ENCODE results near the gene KRTCAP3. TPM values are rescaled to one million over a fixed set of nuclear protein-coding genes. Genes with fewer than 3 reads are reported as not detected.
"Not testable (repeated sequence)": the region's sequence is repeated elsewhere in the genome, so short reads cannot be mapped to it uniquely, and the experiment has no call there.

Gene KRTCAP3, protein sequence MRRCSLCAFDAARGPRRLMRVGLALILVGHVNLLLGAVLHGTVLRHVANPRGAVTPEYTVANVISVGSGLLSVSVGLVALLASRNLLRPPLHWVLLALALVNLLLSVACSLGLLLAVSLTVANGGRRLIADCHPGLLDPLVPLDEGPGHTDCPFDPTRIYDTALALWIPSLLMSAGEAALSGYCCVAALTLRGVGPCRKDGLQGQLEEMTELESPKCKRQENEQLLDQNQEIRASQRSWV
- 0.60 TPM for total RNA-seq
- long read RNA-seq, partial matches to known transcripts = 0 of 1 reads
- long read RNA-seq, other reads (novel, unspliced or antisense) = 1 of 1 reads

DNA sequence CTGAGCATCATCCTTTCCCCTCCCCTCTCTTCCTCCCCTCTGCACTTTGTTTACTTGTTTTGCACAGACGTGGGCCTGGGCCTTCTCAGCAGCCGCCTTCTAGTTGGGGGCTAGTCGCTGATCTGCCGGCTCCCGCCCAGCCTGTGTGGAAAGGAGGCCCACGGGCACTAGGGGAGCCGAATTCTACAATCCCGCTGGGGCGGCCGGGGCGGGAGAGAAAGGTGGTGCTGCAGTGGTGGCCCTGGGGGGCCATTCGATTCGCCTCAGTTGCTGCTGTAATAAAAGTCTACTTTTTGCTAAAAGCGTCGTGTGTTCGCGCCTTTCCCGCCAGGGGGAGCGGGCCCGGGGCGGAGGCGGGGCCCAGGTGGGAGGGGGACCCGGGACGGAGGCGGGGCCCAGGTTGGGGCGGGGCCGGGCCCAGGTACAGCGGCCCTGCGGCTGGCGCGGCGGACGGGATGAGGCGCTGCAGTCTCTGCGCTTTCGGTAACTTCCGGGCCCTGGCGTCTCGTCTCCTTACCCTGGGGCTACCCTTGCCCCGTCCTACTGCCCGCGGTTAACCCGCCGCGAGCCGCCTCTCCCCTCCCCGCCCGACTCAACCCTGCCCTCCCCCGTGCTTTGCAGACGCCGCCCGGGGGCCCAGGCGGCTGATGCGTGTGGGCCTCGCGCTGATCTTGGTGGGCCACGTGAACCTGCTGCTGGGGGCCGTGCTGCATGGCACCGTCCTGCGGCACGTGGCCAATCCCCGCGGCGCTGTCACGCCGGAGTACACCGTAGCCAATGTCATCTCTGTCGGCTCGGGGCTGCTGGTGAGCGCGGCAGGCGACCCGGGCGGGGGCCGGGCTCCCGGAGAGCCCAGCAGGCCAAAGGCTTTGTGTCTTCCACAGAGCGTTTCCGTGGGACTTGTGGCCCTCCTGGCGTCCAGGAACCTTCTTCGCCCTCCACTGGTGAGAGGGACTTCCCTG, at the start of gene KRTCAP3:
Gene KRTCAP3, plus strand, starts transcription at position 424 of the 962 bp plus-strand sequence. Its CDS starts 32 bp downstream, at position 456.
- DNase-seq (ENCODE audit: missing footprints) (no peak), ATAC-seq (peak; percentile 53)
- intact Hi-C loops (cut with DNase I) = no loop called here

DNA sequence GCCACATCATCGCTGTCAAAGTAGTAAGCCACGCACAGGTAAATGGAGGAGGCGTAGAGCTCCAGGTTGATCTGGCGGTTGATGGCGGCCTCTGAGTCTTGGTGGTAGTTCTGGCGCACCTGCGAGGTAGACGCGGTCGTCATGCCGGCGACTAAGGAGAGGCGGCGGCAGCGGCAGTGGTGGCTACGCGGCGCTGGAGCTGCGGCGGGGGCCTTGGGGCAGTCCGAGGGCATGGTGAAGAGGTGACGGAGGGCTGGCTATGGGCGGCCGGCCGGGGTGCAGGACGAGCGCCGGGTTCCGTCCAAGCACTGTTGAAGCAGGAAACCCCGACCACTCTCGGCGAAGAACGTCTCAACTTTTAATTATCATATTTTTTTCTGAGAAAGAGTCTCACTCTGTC, 49.0 kb upstream of the KRTCAP3 start:
- ATAC-seq (no peak), DNase-seq (ENCODE audit: missing footprints) (no peak)
- intact Hi-C loops (cut with DNase I) = no loop called here

DNA sequence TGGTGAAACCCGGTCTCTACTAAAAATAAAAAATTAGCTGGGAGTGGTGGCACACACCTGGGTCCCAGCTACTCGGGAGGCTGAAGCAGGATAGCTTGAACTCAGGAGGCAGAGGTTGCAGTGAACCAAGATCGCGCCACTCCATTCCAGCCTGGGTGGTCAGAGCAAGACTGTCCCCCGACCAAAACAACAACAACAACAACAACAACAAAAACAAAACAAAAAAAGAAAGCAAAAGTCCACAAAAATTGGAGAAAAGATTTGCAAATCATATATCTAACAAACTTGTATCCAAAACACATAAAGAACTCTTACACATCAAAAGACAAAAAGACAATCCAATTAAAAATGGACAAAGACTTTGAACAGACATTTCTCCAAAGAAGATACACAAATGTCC, 43.2 kb upstream of the KRTCAP3 start:
- DNase-seq (ENCODE audit: missing footprints) (no peak), ATAC-seq (no peak)
- intact Hi-C loops (cut with DNase I) = no loop called here

DNA sequence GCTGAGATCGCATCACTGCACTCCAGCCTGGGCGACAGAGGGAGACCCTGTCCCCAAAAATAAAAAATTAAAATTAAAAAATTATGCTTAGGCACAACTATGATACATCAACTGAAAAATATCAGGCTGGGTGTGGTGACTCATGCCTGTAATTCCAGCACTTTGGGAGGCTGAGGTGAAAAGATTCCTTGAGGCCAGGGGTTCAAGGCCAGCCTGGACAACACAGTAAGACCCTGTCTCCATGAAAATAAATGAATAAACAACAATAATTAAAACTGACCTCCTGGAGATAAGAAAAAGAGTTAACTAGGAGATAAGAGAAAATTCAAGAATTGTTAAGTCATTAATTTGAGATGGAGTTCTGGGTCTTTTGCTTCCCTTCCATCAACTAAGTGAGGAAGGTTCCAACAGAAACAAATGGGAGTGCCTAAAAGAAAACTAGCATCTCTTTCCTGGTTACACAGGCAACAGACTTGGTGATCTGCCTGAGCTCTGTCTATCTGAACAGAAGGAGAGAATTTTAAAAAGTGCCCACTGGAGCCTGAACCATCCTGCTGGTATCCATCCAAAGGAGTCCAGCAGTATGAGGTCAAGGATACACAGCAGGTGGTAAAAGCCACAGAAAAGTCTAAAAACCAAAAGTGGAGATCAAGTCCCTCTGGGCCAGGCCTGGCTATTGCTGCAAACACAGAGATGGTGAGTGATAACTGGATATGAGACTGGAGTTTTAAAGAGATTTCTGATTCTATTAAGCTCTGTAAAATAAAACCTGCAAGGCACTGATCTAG, 41.6 kb upstream of the KRTCAP3 start:
- ATAC-seq = no peak
- no peak for DNase-seq (ENCODE audit: missing footprints)
- intact Hi-C loops (cut with DNase I) = no loop called here

DNA sequence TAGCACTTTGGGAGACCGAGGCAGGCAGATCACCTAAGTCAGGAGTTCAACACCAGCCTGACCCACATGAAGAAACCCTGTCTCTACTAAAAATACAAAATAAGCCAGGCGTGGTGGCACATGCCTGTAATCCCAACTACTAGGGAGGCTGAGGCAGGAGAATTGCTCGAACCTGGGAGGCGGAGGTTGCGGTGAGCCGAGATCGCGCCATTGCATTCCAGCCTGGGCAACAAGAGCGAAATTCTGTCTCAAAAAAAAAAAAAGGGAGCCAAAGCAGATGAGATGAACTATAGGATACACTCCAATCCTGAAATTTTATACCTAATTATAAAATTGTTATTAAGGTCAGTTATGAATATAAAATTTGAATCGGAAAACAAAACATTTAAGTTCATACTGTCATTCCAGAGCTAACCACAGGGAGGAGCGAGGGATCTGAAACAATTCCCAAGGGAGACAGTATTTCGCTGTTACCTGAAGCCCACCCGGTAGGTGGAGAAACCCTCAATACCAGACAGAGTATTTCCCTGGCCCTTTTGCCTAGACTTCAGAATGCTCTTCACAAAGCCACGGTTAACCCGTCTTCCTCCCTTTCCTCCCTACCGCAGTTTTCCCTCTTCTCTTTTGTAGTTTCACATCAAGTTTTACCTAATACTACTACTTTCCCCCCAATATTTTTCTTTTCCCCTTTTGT, 34.2 kb upstream of the KRTCAP3 start:
- ATAC-seq = no peak
- intact Hi-C loops (cut with DNase I) = loop anchor here (2.0 to 5.0 kb wide), 5 partner anchors 21 to 79 kb away; partner anchors contain the start of genes EIF2B4, IFT172, NRBP1 and SNX17

DNA sequence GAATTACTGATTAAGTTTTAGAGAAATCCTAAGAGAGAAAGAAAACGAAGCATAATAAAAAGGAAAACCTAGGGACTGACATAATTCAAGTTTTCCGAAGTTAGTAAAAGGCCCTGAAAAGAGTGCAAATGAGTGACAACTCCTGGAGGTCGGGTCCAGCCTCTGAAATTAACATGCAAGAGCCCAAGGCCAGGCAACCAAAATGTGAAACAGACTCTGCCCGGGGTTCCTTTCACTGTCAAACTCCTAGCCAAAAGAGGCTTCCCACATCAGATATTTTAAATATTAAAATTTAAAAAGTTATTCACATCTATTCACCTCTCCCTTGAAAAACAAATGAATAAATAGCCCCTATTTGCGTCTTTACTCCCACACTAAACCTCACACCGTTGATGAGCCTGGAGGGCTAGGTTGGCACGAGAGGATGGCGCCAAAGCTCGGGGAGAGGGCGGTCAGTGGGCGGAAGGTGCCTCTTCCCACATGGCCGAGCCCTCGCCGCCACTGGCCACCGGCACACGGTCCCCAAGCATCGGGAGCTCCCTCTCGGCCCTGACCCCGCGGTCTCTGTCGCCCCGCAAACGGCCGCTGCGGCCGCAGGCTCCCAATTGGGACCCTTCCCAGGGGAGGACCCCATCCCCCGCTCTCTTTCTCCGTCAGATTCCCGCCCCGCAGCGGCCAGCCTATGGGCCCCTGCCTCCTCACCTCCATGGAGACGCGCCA, 33.4 kb upstream of the KRTCAP3 start:
- DNase-seq (ENCODE audit: missing footprints) (no peak), ATAC-seq (no peak)
- intact Hi-C loops (cut with DNase I) = loop anchor here (2.0 to 5.0 kb wide), 5 partner anchors 20 to 79 kb away; partner anchors contain the start of genes EIF2B4, IFT172, NRBP1 and SNX17

More for the DNA sequence above, 34.2 kb upstream of the KRTCAP3 start:
- no peak for DNase-seq (ENCODE audit: missing footprints)

DNA sequence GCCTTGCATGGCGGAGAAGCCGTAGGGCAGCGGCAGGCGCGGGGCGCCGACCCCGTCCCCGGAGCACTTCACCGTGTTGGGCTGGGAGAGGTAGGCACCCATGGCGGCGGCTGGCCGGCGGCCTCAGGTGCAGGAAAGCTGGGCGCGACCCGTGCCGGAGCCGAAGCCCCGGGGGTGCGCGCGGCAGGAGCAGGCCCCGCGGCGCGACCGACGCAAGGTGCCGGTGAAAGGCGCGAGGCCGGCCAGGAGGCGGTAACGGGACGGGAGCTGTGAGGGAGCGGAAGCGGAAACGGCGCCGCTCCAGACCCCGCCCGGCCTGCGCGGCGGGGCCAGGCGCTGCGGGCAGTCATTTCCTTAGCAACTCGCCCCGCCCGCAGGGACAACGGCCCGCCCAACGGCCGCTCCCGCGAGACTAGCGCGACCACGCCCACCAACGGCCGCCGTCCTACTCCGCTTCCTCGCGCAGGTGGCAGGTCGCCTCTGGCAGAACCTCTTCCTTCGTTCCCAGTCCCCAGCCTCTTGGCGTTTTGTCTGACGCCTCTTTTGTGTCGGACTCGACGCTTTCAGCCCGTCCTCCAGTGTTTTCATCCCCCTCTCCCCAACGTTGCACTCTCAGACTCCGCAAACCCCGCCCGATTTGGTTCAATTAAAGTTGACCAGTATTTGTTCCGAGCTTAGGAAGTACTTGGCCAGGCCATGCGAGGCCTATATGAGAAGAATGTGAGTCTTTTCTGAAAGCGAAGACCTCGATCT, 32.7 kb upstream of the KRTCAP3 start, which contains the start of gene PPM1G:
Gene PPM1G, minus strand, starts transcription at position 271 of the 753 bp plus-strand sequence. Its CDS starts 169 bp downstream, at position 102.
- ATAC-seq (peak; percentile 100), DNase-seq (ENCODE audit: missing footprints) (peak; percentile 97)
- intact Hi-C loops (cut with DNase I) = loop anchor here (2.0 to 5.0 kb wide), 5 partner anchors 19 to 78 kb away; partner anchors contain the start of genes EIF2B4, IFT172, NRBP1 and SNX17

DNA sequence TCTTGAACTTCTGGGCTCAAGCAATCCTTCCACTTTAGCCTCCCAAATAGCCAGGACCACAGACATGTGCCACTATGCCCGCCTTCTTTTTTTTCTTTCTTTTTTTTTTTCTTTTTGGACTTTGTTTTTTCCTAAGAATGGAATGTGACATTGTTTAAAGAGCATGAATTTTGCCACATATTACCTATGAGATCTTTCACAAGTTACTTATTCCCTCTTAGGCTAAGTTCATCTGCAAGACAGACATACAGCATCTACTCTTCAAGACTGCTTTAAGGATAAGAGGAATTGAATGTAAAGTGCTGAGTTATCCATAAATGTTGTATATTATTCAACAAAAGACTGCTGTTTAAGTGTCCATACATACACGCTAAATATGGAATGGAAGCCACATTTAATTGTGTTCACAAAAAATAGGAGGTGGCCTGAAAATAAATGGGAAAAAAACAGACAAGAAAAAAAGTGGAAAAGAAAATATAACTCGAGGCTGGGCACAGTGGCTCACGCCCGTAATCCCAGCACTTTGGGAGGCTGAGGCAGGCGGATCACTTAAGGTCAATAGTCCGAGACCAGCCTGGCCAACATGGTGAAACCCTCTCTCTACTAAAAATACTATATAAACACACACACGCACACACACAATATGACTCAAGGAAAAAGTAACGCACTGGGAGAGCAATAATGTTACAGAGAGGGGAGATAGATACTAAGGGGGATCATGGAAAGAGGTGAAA, 29.6 kb upstream of the KRTCAP3 start:
- DNase-seq (ENCODE audit: missing footprints) = no peak
- intact Hi-C loops (cut with DNase I) = no loop called here
- ATAC-seq = no peak

DNA sequence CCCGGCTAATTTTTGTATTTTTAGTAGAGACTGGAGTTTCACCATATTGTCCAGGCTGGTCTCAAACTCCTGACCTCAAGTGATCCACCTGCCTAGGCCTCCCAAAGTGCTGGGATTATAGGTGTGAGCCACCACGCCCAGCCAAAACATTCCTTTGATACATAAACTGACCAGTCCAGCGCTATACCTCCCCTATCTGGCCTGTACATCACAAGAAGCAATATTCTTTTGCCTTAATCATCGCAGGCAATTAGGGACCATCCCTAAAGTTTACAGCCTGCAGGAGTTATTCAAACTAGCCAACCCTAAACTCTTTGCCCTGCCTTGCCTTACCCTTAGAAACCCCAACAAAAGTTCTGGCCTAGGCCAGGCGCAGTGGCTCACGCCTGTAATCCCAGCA, 26.0 kb upstream of the KRTCAP3 start:
- ATAC-seq (no peak), DNase-seq (ENCODE audit: missing footprints) (no peak)
- intact Hi-C loops (cut with DNase I) = no loop called here

DNA sequence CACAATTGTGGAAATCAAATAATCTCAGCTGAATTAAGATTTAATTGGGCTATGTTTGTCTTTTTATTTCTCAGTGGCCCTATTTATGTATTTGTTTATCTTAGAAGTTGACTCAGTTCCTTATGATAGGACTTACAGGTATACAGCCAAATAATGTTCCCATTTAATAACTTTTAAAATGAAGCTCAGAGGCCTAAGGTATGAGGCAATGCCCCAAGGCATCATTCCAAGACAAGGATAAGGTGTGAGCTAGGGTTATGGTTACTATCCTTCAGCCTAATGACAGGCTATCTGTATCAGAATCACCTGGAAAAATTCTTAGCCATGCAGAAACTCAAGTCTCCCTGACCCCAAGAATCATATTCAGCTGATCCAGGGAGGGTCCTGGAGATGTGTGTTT, 21.2 kb upstream of the KRTCAP3 start:
- ATAC-seq (no peak), DNase-seq (ENCODE audit: missing footprints) (no peak)
- intact Hi-C loops (cut with DNase I) = no loop called here

DNA sequence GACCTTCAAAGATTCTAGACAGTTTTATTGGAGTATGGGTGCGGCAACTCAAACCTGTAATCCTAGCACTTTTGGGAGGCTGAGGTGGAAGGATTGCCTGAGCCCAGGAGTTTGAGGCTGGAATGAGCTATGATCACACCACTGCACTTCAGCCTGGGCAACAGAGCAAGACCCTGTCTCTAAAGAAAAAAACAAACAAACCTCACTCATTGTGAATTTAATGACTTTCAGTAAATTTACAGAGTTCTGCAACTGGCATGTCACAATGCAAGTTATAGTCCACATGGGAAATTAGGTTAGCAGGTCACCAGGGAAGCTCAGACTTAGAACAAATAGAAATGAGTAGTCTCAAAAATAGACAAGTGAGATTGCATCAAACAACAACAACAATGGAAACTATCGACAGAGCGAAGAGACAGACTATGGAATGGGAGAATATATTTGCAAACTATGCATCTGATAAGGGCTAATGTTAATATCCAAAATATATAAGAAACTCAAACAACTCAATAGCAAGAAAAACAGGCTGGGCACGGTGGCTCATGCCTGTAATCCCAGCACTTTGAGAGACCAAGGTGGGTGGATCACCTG, 20.4 kb upstream of the KRTCAP3 start:
- intact Hi-C loops (cut with DNase I) = no loop called here
- DNase-seq (ENCODE audit: missing footprints) = no peak
- ATAC-seq = no peak

DNA sequence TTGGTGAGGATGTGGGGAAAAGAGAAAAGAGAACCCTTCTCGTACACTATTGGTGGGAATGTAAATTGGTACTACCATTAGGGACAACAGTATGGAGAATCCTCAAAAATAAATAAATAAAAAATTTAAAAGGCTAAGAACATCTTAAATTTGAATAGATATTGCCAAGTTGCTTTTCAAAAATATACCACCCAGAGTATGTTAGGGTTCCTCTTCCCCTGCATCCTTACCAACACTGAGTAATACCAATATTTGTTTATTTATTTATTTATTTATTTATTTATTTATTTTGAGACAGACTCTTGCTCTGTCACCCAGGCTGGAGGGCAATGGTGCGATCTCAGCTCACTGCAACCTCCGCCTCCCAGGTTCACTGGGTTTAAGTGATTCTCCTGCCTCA, 19.2 kb upstream of the KRTCAP3 start:
- DNase-seq (ENCODE audit: missing footprints) (no peak), ATAC-seq (no peak)
- intact Hi-C loops (cut with DNase I) = no loop called here

DNA sequence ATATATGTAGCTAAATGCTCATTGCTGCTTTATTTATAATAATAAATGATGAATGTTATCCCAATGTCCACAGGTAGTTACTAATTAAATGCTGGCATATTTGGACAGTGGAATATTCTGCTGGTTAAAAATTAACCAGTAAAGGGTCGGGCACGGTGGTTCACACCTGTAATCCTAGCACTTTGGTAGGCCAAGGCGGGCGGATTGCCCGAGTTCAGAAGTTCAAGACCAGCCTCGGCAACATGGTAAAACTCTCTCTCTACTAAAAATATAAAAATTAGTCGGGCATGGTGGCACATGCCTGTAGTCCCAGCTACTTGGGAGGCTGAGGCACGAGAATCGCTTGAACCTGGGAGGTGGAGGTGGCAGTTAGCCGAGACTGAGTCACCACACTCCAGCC, 17.1 kb upstream of the KRTCAP3 start:
- DNase-seq (ENCODE audit: missing footprints); ATAC-seq: not testable (repeated sequence)
- intact Hi-C loops (cut with DNase I) = loop anchor here (5.0 kb wide), 2 partner anchors 53 to 62 kb away; partner anchors contain the start of genes EIF2B4, IFT172 and SNX17

DNA sequence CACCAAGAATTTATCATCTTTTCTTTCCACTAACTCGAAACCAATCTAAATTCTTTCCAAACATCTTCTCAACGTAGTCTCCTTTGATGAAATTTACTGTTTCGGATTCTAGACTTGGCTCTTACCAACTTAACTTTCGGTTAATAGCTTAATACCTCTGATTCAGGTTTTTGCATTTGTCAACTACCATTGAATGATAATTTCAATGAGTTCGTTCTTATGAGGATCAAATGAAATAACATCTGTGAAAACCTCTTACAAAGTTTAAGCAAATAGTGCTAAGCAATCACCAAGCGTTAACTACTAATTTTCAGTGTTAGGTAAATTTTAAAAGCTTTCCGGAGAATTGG, 14.3 kb upstream of the KRTCAP3 start:
- DNase-seq (ENCODE audit: missing footprints) (no peak), ATAC-seq (no peak)
- intact Hi-C loops (cut with DNase I) = loop anchor here (2.0 to 5.0 kb wide), 3 partner anchors 19 to 59 kb away; partner anchors contain the start of genes EIF2B4, IFT172, PPM1G and SNX17

DNA sequence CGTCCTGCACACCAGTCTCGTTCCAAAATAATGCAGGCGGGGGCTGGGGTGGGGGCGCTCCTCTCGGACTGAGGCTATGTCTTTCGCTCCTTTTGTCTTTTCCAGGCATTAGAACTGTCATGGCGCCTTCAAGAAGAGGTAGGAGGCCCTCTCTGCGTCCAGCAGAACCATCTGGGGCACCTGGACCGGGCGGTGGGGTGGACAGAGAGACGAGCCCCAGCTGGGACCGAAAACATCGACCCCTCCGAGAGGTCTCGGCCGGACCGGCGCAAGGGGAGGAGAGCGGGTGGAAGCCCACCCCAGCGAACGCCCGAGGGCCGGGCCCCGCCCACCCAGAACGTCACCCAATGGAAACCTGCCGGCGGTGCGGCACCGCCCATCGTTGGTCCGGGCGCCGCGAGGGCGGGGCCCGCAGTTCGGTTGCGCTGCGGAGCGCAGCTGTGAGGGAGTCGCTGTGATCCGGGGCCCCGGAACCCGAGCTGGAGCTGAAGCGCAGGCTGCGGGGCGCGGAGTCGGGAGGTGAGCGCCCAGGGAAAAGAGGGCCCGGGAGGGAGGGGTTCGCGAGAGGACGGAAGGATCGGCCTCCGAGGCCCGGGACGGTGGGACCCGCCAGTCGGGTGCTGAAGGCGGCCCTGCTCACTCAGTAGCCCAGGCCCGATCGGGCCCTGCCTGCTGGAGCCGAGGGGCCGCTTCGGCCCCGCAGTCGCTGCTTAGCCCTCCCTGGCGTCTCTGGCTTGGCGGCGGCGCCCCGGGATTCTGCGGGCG, 13.8 kb upstream of the KRTCAP3 start, which contains the start of gene NRBP1:
Gene NRBP1, plus strand, starts transcription at position 419 of the 765 bp plus-strand sequence. CDS start 4,643 bp downstream, outside the sequence.
- intact Hi-C loops (cut with DNase I) = loop anchor here (2.0 to 5.0 kb wide), 3 partner anchors 20 to 59 kb away; partner anchors contain the start of genes EIF2B4, IFT172, PPM1G and SNX17
- peak; percentile 98 for ATAC-seq
- DNase-seq (ENCODE audit: missing footprints) = peak; percentile 96
